H1 (cell line): Measurements from ENCODE around the gene PLCB4. TPM values are rescaled to one million over a fixed set of nuclear protein-coding genes. Genes with fewer than 3 reads are reported as not detected.

Experiments used
- JUND ChIP-seq: IDR thresholded peaks from 2 replicates; pipeline ENCODE4 v1.6.1; 2011; ENCODE audit warnings: mild to moderate bottlenecking, improper control_type of control experiment, low read length
- SIX5 ChIP-seq: IDR thresholded peaks from 2 replicates; pipeline ENCODE4 v1.6.1; 2011; ENCODE audit warnings: mild to moderate bottlenecking, low read depth, low read length
- TAF7 ChIP-seq: optimal IDR thresholded peaks from 2 replicates; pipeline ENCODE3; 2011; ENCODE audit warnings: low read depth, mild to moderate bottlenecking, inconsistent platforms, low read length, moderate library complexity, borderline replicate concordance
- TEAD4 ChIP-seq: IDR thresholded peaks from 2 replicates; pipeline ENCODE4 v1.6.1; 2012; ENCODE audit warnings: low read depth, low read length, inconsistent platforms, mixed read lengths
- polyA plus RNA-seq, 7 experiments: library from polyadenylated mRNA; depleted of rRNA in 3 of 7; stranded (reverse) in 5 of 7; unstranded in 2 of 7; fragments of >200 nt in 5 of 7; fragments of 200-250 nt in 2 of 7; gene quantifications; 1 replicate in 5 of 7; 2 replicates in 1 of 7; 4 replicates in 1 of 7; pipeline versions ENCODE4 v1.2.1 to v1.2.3, GENCODE V29; 2011 to 2013; ENCODE audit warnings: missing spikeins in 2 of 7, mixed read lengths in 2 of 7
- total RNA-seq: library from RNA; stranded (reverse); fragmentation: NEBNext Ultra II Directional; extraction: Animal tissue kit (Norgen Biotek cat#: 25700); gene quantifications from 2 replicates; pipeline ENCODE4 v1.2.1, GENCODE V29; 2021

Gene PLCB4
- total and polyA plus RNA-seq, 2 of the 8 experiments (the other 6 are each of a cell fraction or from before 2014, with no cell fraction given): 3.2 to 14.1 TPM

DNA sequence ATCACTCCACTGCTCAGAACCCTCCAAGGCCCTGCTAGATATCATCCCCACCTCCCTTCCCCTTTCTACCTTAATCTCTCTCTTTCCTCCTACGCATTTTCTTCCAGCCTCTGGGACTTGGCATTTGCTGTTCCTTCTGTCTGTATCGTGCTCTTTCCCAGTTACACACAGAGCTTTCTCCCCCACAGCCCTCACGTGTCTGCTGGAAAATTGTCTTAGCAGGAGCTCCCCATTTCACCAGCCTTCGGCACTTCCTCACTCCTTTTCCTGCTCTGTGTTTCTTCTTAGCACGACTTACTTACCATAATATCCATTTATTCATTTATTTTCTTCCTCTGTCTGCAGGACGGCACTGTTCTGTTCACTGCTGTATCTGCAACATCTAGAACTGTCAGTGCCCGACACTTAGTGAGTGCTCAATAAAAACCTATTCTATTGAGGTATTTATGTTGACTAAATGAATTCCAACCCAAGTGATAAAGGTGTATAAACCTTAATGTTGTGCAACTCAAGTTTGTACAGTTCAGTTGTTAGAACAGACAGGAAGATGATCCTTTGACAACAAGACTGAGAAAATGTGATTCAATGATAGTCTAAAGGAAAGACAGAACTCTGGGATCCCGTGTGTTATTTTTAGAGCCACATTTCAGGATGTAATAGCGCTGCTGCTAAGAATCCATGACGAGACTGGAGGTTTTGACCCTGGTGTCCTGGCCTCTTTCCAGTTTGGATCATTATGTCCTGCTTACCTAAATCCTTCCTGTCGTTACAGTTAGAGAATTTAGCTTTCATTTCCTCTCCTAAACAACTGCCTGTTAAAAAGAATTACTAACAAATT is 275.4 kb downstream of the PLCB4 start (continued):
- TF ChIP-seq JUND: no peak
- TF ChIP-seq SIX5: no peak
- TF ChIP-seq TEAD4: no peak
- TF ChIP-seq TAF7: no peak
